Liver (tissue), 9 donors: Measurements from ENCODE around the gene FSCN2. TPM values are rescaled to one million over a fixed set of nuclear protein-coding genes. Genes with fewer than 3 reads are reported as not detected.

Source experiments
- DNase-seq: peaks from one replicate; pipeline ENCODE4 v3.0.0-alpha.2; 2017; ENCODE audit warnings: low spot score
- H3K27ac ChIP-seq, 2 donors: one replicate each; pipeline ENCODE4 v1.7.0; 2013; ENCODE audit warnings: inconsistent platforms in 2 of 2, low read length in 2 of 2, control low read depth in 1 of 2, low read depth in 1 of 2, mild to moderate bottlenecking in 1 of 2
- H3K27me3 ChIP-seq, 4 donors: one replicate each; pipeline versions ENCODE4 v1.6.1 to v1.7.0; 2013; ENCODE audit warnings: low read length in 3 of 4, inconsistent platforms in 1 of 4, mild to moderate bottlenecking in 1 of 4, moderate library complexity in 1 of 4; ENCODE audit not compliant: control insufficient read depth in 4 of 4, insufficient read depth in 4 of 4
- H3K36me3 ChIP-seq, 4 donors: one replicate each; pipeline versions ENCODE4 v1.6.1 to v1.7.0; 2013; ENCODE audit warnings: low read length in 3 of 4, mild to moderate bottlenecking in 3 of 4, low read depth in 1 of 4, moderate library complexity in 1 of 4; ENCODE audit not compliant: control insufficient read depth in 4 of 4, insufficient read depth in 3 of 4
- H3K4me1 ChIP-seq, 4 donors: one replicate each; pipeline versions ENCODE4 v1.6.1 to v1.7.0; 2013; ENCODE audit warnings: low read length in 3 of 4, mild to moderate bottlenecking in 3 of 4, moderate library complexity in 1 of 4; ENCODE audit not compliant: control insufficient read depth in 4 of 4, insufficient read depth in 4 of 4
- H3K4me3 ChIP-seq, 3 donors: one replicate each; pipeline versions ENCODE4 v1.6.1 to v1.7.0; 2013; ENCODE audit warnings: low read length in 3 of 3, control low read depth in 1 of 3, low read depth in 1 of 3, mild to moderate bottlenecking in 1 of 3
- H3K9ac ChIP-seq, 2 donors: one replicate each; pipeline ENCODE4 v1.7.0; 2013; ENCODE audit warnings: low read length in 2 of 2, mild to moderate bottlenecking in 2 of 2, moderate library complexity in 2 of 2, control low read depth in 1 of 2, low read depth in 1 of 2
- H3K9me3 ChIP-seq, 4 donors: one replicate each; pipeline versions ENCODE4 v1.6.1 to v1.7.0; 2013; ENCODE audit warnings: low read length in 3 of 4; ENCODE audit not compliant: control insufficient read depth in 4 of 4
- CTCF ChIP-seq: fragments of 150-350 bp; IDR thresholded peaks from 2 replicates; pipeline ENCODE4 v1.5.1; 2017; ENCODE audit warnings: improper control_type of control experiment, low read depth, low read length; ENCODE audit not compliant: missing input control
- EGR1 ChIP-seq, 2 donors: IDR thresholded peaks; 2 replicates each; pipeline ENCODE4 v1.6.1; 2016 to 2018; ENCODE audit warnings: antibody characterized with exemption in 2 of 2, low read depth in 2 of 2
- FOXA1 ChIP-seq: IDR thresholded peaks from 2 replicates; pipeline ENCODE4 v1.6.1; 2016; ENCODE audit warnings: antibody characterized with exemption
- FOXA2 ChIP-seq: IDR thresholded peaks from 2 replicates; pipeline ENCODE4 v1.6.1; 2016; ENCODE audit warnings: antibody characterized with exemption
- GABPA ChIP-seq, 2 donors: IDR thresholded peaks in 1 of 2; conservative IDR thresholded peaks in 1 of 2; 2 replicates each; pipeline ENCODE4 v1.6.1; 2016; ENCODE audit warnings: antibody characterized with exemption in 2 of 2, mild to moderate bottlenecking in 1 of 2, moderate library complexity in 1 of 2
- HNF4A ChIP-seq, 2 donors: conservative IDR thresholded peaks; 2 replicates each; pipeline ENCODE4 v1.6.1; 2016; ENCODE audit warnings: antibody characterized with exemption in 2 of 2, mild to moderate bottlenecking in 2 of 2
- HNF4G ChIP-seq: IDR thresholded peaks from 2 replicates; pipeline ENCODE4 v1.6.1; 2016; ENCODE audit warnings: antibody characterized with exemption
- JUND ChIP-seq, 2 donors: IDR thresholded peaks; 2 replicates each; pipeline ENCODE4 v1.6.1; 2016; ENCODE audit warnings: antibody characterized with exemption in 2 of 2
- NR2F2 ChIP-seq: IDR thresholded peaks from 2 replicates; pipeline ENCODE4 v1.6.1; 2016; ENCODE audit warnings: antibody characterized with exemption
- RAD21 ChIP-seq, 2 donors: IDR thresholded peaks; 2 replicates each; pipeline ENCODE4 v1.6.1; 2016; ENCODE audit warnings: antibody characterized with exemption in 2 of 2, mild to moderate bottlenecking in 2 of 2
- REST ChIP-seq: IDR thresholded peaks from 2 replicates; pipeline ENCODE4 v1.6.1; 2016; ENCODE audit warnings: antibody characterized with exemption, mild to moderate bottlenecking
- RXRA ChIP-seq, 2 donors: IDR thresholded peaks; 2 replicates each; pipeline ENCODE4 v1.6.1; 2017 to 2018; ENCODE audit warnings: antibody characterized with exemption in 2 of 2, mild to moderate bottlenecking in 1 of 2
- SP1 ChIP-seq: IDR thresholded peaks from 2 replicates; pipeline ENCODE4 v1.6.1; 2018; ENCODE audit warnings: antibody characterized with exemption, mild to moderate bottlenecking
- TAF1 ChIP-seq: conservative IDR thresholded peaks from 2 replicates; pipeline ENCODE4 v1.6.1; 2016; ENCODE audit warnings: antibody characterized with exemption, mild to moderate bottlenecking
- YY1 ChIP-seq: IDR thresholded peaks from 2 replicates; pipeline ENCODE4 v1.6.1; 2016; ENCODE audit warnings: antibody characterized with exemption, mild to moderate bottlenecking
- WGBS: extraction: QIAGEN DNeasy Blood & Tissue Kit; methylation state at CpG from one replicate; pipeline ENCODE4 v1.1.7; 2013; 5-methylcytosine and 5-hydroxymethylcytosine counted together
- polyA plus RNA-seq, 2 donors: library from polyadenylated mRNA; stranded (reverse) in 1 of 2; unstranded in 1 of 2; fragments of 200-250 nt in 1 of 2; fragments of >200 nt in 1 of 2; fragmentation: Nextera tagmentation in 1 of 2; extraction: Ambion mirVana in 1 of 2; gene quantifications; one replicate each; pipeline versions ENCODE4 v1.2.1 to v1.2.3, GENCODE V29; 2013 to 2015
- total RNA-seq, 2 donors: library from RNA; depleted of rRNA; stranded (reverse); fragments of >200 nt; gene quantifications; one replicate each; pipeline ENCODE4 v1.2.3, GENCODE V29; 2014
- TF ChIP-seq, protein P1 (sequence below): IDR thresholded peaks from 2 replicates; pipeline ENCODE4 v1.6.1; 2016; ENCODE audit warnings: antibody characterized with exemption
- TF ChIP-seq, protein P2 (sequence below): IDR thresholded peaks from 2 replicates; pipeline ENCODE4 v1.6.1; 2016; ENCODE audit warnings: antibody characterized with exemption
- TF ChIP-seq, protein P3 (sequence below): IDR thresholded peaks from 2 replicates; pipeline ENCODE4 v1.6.1; 2016; ENCODE audit warnings: antibody characterized with exemption
- donor health status: healthy.
- donor health status: healthy.
- donor health status: healthy.
- donor health status: healthy.
- donor health status: healthy.

The FSCN2 gene
- total and polyA plus RNA-seq, 4 donors: 0.09 to 0.42 TPM; not detected in 2

DNA sequence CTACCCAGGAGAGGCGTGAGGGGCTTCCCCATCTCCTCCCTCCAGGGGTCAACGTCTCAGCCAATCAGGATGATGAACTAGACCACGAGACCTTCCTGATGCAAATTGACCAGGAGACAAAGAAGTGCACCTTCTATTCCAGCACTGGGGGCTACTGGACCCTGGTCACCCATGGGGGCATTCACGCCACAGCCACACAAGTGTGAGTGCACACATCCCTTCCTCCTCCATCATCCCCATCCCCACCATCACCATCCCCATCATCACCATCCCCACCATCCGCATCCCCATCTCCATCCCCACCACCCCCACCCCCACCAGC lies 6.8 kb downstream of the FSCN2 start:
- Histone ChIP-seq H3K4me3 (no peak overlapping the region), H3K36me3 (peaks cover 0 to 6% (median 2%) of the 10 kb centered on the region in 4 donors), H3K9ac (no peak overlapping the region), H3K27me3 (peaks cover 0 to 4% (median 0%) of the 10 kb centered on the region in 4 donors), H3K27ac (no peak overlapping the region), H3K4me1 (peaks cover 0 to 6% (median 3%) of the 10 kb centered on the region in 4 donors), H3K9me3 (no peaks in the 10 kb centered on the region)
- 80% methylated on average over 5 of the region's 5 CpGs for WGBS
- TF ChIP-seq JUND (IDR thresholded peaks at IDR 0.05) (no peak), SP1 (no peak), HNF4A (conservative IDR thresholded peaks at IDR 0.05) (no peak), FOXA2 (no peak), HNF4G (no peak), NR2F2 (no peak), YY1 (no peak), GABPA (IDR thresholded peaks at IDR 0.05 in 1 of 2, conservative IDR thresholded peaks at IDR 0.05 in 1 of 2) (no peak), CTCF (no peak), RAD21 (IDR thresholded peaks at IDR 0.05) (no peak), REST (no peak), EGR1 (IDR thresholded peaks at IDR 0.05; ENCODE audit: low read depth in 2 of 2) (no peak), FOXA1 (no peak), TAF1 (no peak), RXRA (IDR thresholded peaks at IDR 0.05) (no peak)
- TF ChIP-seq, protein P1, sequence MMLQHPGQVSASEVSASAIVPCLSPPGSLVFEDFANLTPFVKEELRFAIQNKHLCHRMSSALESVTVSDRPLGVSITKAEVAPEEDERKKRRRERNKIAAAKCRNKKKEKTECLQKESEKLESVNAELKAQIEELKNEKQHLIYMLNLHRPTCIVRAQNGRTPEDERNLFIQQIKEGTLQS: no peak
- TF ChIP-seq, protein P2, sequence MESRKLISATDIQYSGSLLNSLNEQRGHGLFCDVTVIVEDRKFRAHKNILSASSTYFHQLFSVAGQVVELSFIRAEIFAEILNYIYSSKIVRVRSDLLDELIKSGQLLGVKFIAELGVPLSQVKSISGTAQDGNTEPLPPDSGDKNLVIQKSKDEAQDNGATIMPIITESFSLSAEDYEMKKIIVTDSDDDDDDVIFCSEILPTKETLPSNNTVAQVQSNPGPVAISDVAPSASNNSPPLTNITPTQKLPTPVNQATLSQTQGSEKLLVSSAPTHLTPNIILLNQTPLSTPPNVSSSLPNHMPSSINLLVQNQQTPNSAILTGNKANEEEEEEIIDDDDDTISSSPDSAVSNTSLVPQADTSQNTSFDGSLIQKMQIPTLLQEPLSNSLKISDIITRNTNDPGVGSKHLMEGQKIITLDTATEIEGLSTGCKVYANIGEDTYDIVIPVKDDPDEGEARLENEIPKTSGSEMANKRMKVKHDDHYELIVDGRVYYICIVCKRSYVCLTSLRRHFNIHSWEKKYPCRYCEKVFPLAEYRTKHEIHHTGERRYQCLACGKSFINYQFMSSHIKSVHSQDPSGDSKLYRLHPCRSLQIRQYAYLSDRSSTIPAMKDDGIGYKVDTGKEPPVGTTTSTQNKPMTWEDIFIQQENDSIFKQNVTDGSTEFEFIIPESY: no peak
- TF ChIP-seq, protein P3, sequence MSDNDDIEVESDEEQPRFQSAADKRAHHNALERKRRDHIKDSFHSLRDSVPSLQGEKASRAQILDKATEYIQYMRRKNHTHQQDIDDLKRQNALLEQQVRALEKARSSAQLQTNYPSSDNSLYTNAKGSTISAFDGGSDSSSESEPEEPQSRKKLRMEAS: no peak
- DNase-seq: no peak
